K562 (cell line): ENCODE data around the gene PRDM2.

ENCODE experiments used
- EGR1 ChIP-seq: fragments of 450-650 bp; conservative IDR thresholded peaks from 2 replicates; pipeline ENCODE4 v1.6.1; 2017; ENCODE audit warnings: mild to moderate bottlenecking
- FOXP1 ChIP-seq: sonication (generic); formaldehyde crosslinking; IDR thresholded peaks from 2 replicates; pipeline ENCODE4 v1.8.0; 2022; ENCODE audit warnings: mild to moderate bottlenecking, missing genetic modification reagents
- HNRNPK ChIP-seq: fragments of 200-400 bp; formaldehyde crosslinking; IDR thresholded peaks from one replicate; pipeline ENCODE4 v1.6.1; 2018; ENCODE audit warnings: mild to moderate bottlenecking, low read depth, low read length; ENCODE audit not compliant: poor library complexity, severe bottlenecking
- NFYB ChIP-seq: IDR thresholded peaks from 2 replicates; pipeline ENCODE4 v1.6.1; 2011; ENCODE audit warnings: mild to moderate bottlenecking, moderate library complexity; ENCODE audit not compliant: insufficient read length; ENCODE audit errors: extremely low read depth
- POLR2B ChIP-seq: fragments of 450-650 bp; IDR thresholded peaks from 2 replicates; pipeline ENCODE4 v1.6.1; 2018; ENCODE audit warnings: low read depth; ENCODE audit not compliant: partially characterized antibody
- TCF7 ChIP-seq: sonication (generic); IDR thresholded peaks from 2 replicates; pipeline ENCODE4 v1.6.1; 2016; ENCODE audit warnings: antibody characterized with exemption, borderline replicate concordance
- TCF7L2 ChIP-seq: fragments of 150-350 bp; IDR thresholded peaks from 2 replicates; pipeline ENCODE4 v1.6.1; 2016; ENCODE audit warnings: low read depth, mild to moderate bottlenecking, low read length, moderate library complexity
- TRIM24 ChIP-seq, 2 experiments: fragments of 450-650 bp; IDR thresholded peaks; 2 replicates each; pipeline ENCODE4 v1.6.1; 2016
- XRCC3 ChIP-seq: fragments of 450-650 bp; IDR thresholded peaks from 2 replicates; pipeline ENCODE4 v1.6.1; 2017; ENCODE audit warnings: mild to moderate bottlenecking, moderate library complexity
- TF ChIP-seq, protein P1 (sequence below), 3 experiments: IDR thresholded peaks in 2 of 3; conservative IDR thresholded peaks in 1 of 3; 2 replicates each; pipeline ENCODE4 v1.5.1; 2011 to 2012; ENCODE audit warnings: low read length in 3 of 3, mild to moderate bottlenecking in 3 of 3, control low read depth in 2 of 3, improper control_type of control experiment in 1 of 3, inconsistent platforms in 1 of 3, low read depth in 1 of 3, mixed read lengths in 1 of 3, moderate library complexity in 1 of 3; ENCODE audit not compliant: insufficient read depth in 2 of 3
- TF ChIP-seq, protein P2 (sequence below): sonication (generic); formaldehyde crosslinking; IDR thresholded peaks from 2 replicates; pipeline ENCODE4 v1.8.1; 2023; ENCODE audit warnings: mild to moderate bottlenecking, missing genetic modification reagents
- TF ChIP-seq, protein P3 (sequence below): sonication (generic); formaldehyde crosslinking; IDR thresholded peaks from 2 replicates; pipeline ENCODE4 v1.5.0; 2020; ENCODE audit warnings: missing genetic modification reagents
- TF ChIP-seq, protein P4 (sequence below), 2 experiments: fragments of 450-650 bp; formaldehyde crosslinking in 1 of 2; IDR thresholded peaks; 2 replicates each; pipeline versions ENCODE4 v1.4.0 to v1.6.1; 2014 to 2020; ENCODE audit warnings: mild to moderate bottlenecking in 2 of 2, borderline replicate concordance in 1 of 2, low read depth in 1 of 2
- TF ChIP-seq, protein P5 (sequence below): fragments of 450-650 bp; formaldehyde crosslinking; IDR thresholded peaks from 2 replicates; pipeline ENCODE4 v1.4.0; 2022; ENCODE audit warnings: missing genetic modification characterization

DNA sequence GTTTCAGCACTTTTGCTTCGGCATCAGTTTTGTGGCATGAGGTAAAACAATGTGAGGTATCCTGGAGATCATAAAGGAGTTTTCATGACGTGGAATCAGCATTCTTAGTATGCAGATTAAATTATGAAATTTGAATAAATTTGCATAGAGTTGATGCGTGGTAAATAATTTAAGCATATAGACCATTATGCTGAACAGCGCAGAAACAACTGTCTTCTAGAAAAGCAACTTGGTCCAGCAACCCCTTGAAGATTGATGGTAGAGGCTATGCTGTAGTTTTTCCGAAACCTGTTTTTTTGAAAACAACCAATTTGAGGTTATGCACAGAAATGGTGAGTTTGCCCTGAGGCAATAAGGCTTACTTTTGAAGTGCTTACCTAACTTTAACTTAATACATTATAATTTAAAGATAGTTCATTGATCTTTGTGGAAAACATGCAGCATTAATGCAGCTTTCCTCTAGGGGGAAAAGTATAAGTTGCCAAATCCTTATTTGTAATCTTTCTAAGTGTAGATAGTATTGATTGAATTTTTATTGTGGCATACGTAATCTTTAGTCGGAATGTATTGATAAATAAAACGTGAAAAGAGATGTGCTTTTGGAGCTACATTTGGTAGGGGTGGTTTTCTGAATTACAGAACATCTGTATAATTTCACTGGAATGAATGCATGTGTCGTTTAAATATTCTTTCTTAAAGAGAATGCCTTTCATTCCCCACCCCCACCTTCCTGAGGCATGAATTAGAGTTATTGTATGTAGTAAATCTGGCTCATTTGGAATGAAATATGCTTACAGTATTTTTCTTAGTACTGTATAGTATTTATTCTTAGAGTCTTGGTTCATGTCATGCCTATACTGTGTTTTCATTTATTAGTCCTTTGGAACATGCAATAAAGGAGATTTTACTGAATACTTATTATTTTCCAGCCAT is 3.8 kb downstream of the PRDM2 start:
- TF ChIP-seq, protein P1, sequence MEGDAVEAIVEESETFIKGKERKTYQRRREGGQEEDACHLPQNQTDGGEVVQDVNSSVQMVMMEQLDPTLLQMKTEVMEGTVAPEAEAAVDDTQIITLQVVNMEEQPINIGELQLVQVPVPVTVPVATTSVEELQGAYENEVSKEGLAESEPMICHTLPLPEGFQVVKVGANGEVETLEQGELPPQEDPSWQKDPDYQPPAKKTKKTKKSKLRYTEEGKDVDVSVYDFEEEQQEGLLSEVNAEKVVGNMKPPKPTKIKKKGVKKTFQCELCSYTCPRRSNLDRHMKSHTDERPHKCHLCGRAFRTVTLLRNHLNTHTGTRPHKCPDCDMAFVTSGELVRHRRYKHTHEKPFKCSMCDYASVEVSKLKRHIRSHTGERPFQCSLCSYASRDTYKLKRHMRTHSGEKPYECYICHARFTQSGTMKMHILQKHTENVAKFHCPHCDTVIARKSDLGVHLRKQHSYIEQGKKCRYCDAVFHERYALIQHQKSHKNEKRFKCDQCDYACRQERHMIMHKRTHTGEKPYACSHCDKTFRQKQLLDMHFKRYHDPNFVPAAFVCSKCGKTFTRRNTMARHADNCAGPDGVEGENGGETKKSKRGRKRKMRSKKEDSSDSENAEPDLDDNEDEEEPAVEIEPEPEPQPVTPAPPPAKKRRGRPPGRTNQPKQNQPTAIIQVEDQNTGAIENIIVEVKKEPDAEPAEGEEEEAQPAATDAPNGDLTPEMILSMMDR (IDR thresholded peaks at IDR 0.05 in 2 of 3, conservative IDR thresholded peaks at IDR 0.05 in 1 of 3; ENCODE audit: insufficient read depth in 2 of 3, low read depth in 1 of 3, low read length in 3 of 3), result no peak
- TF ChIP-seq XRCC3 (no peak), HNRNPK (no peak), FOXP1 (CRISPR knock-in tag) (no peak), TRIM24 (IDR thresholded peaks at IDR 0.05) (no peak), TCF7 (no peak), NFYB (no peak), EGR1 (no peak), TCF7L2 (no peak), POLR2B (no peak)
- TF ChIP-seq, protein P2, sequence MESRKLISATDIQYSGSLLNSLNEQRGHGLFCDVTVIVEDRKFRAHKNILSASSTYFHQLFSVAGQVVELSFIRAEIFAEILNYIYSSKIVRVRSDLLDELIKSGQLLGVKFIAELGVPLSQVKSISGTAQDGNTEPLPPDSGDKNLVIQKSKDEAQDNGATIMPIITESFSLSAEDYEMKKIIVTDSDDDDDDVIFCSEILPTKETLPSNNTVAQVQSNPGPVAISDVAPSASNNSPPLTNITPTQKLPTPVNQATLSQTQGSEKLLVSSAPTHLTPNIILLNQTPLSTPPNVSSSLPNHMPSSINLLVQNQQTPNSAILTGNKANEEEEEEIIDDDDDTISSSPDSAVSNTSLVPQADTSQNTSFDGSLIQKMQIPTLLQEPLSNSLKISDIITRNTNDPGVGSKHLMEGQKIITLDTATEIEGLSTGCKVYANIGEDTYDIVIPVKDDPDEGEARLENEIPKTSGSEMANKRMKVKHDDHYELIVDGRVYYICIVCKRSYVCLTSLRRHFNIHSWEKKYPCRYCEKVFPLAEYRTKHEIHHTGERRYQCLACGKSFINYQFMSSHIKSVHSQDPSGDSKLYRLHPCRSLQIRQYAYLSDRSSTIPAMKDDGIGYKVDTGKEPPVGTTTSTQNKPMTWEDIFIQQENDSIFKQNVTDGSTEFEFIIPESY (CRISPR knock-in tag), result no peak
- TF ChIP-seq, protein P3, sequence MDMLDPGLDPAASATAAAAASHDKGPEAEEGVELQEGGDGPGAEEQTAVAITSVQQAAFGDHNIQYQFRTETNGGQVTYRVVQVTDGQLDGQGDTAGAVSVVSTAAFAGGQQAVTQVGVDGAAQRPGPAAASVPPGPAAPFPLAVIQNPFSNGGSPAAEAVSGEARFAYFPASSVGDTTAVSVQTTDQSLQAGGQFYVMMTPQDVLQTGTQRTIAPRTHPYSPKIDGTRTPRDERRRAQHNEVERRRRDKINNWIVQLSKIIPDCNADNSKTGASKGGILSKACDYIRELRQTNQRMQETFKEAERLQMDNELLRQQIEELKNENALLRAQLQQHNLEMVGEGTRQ (CRISPR knock-in tag), result no peak
- TF ChIP-seq, protein P4, sequence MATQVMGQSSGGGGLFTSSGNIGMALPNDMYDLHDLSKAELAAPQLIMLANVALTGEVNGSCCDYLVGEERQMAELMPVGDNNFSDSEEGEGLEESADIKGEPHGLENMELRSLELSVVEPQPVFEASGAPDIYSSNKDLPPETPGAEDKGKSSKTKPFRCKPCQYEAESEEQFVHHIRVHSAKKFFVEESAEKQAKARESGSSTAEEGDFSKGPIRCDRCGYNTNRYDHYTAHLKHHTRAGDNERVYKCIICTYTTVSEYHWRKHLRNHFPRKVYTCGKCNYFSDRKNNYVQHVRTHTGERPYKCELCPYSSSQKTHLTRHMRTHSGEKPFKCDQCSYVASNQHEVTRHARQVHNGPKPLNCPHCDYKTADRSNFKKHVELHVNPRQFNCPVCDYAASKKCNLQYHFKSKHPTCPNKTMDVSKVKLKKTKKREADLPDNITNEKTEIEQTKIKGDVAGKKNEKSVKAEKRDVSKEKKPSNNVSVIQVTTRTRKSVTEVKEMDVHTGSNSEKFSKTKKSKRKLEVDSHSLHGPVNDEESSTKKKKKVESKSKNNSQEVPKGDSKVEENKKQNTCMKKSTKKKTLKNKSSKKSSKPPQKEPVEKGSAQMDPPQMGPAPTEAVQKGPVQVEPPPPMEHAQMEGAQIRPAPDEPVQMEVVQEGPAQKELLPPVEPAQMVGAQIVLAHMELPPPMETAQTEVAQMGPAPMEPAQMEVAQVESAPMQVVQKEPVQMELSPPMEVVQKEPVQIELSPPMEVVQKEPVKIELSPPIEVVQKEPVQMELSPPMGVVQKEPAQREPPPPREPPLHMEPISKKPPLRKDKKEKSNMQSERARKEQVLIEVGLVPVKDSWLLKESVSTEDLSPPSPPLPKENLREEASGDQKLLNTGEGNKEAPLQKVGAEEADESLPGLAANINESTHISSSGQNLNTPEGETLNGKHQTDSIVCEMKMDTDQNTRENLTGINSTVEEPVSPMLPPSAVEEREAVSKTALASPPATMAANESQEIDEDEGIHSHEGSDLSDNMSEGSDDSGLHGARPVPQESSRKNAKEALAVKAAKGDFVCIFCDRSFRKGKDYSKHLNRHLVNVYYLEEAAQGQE (IDR thresholded peaks at IDR 0.05; ENCODE audit: borderline replicate concordance), result no peak
- TF ChIP-seq, protein P4 (CRISPR knock-in tag; IDR thresholded peaks at IDR 0.05; ENCODE audit: low read depth), result no peak
- TF ChIP-seq, protein P5, sequence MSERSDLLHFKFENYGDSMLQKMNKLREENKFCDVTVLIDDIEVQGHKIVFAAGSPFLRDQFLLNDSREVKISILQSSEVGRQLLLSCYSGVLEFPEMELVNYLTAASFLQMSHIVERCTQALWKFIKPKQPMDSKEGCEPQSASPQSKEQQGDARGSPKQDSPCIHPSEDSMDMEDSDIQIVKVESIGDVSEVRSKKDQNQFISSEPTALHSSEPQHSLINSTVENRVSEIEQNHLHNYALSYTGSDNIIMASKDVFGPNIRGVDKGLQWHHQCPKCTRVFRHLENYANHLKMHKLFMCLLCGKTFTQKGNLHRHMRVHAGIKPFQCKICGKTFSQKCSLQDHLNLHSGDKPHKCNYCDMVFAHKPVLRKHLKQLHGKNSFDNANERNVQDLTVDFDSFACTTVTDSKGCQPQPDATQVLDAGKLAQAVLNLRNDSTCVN (CRISPR knock-in tag), result no peak
